ENCODE data around the gene DDX11.
"Not testable (repeated sequence)": the region's sequence is repeated elsewhere in the genome, so short reads cannot be mapped to it uniquely, and the experiment has no call there.

The DDX11 gene

DNA sequence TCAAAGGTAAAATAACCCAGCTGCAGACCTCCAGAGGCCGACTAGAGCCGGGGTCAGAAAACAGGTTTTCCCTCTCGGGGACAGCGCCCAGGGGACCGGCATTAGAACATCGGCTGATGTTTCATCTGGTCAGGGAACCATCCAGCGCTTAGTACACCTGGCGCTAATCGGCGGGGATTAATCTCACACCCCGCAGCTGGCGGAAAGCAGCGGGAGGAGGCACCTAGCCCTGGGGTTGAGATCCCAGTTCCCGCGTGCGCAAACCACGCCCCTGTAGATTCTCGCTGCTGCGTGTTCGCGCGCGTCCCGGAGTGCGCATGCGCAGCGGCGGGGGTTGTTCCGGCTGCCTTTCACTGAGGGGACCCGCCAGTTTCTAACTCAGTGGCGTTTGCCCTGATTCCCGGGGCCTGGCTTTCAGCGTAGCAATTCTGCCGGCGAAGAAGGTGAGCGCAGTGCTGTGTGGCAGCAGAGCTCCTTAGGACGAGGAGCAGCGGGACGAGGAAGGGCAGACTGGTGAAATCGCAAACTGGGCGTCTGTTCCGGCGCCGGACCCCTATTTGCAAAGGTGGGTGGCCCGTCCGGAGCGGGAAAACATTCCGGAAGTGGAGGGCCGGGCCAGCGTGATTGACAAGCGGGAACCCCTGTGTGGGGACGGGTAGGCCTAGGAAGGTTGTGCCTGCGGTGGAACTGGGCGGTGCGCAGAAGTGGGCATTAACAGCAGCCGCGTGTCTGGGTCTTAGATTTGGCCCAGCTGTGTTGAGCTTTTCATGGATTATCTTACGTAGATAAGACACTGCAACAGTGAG is at the start of gene DDX11:
TSS of gene DDX11 (plus strand) at position 334 of the 806 bp plus-strand sequence. CDS start 4,534 bp downstream, outside the sequence.
- DNase-seq: peak; percentile 92

DNA sequence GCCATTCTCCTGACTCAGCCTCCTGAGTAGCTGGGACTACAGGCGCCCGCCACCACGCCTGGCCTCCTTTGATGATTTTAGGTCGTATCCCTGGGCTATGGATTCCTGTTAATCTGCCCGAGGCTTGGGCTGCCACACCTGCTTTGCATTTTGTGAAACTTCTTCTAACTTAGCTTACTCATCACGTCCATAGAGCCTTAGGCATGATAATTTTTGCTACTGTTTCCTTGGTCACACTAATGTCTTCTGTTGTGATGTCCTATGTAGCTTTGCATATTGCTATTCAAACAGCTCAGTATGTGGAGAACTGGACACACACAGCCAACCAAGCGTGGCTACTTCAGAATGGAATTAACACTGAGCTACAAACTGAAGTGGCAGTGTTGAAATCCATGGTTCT is 47.5 kb upstream of the DDX11 start:
- DNase-seq: no peak

DNA sequence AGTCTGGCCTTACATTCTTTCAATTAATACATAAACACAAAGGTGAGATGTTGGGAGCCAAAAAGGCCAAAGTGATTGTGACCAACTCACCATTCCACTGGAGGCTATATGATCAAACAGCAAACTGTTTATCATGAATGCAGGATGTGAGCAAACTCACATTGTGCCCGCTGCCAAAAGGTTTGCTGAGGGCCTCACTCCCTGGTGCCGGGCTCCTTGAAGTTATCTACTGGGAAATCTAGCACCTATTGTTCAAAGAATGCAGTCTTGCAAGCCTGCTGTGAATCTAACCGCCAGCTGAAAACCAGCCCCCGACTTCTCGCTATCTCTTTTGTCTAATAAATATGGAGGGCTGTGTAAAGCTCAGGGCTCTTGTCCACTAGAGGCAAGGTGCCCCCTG is 46.7 kb upstream of the DDX11 start:
- DNase-seq: not testable (repeated sequence)

DNA sequence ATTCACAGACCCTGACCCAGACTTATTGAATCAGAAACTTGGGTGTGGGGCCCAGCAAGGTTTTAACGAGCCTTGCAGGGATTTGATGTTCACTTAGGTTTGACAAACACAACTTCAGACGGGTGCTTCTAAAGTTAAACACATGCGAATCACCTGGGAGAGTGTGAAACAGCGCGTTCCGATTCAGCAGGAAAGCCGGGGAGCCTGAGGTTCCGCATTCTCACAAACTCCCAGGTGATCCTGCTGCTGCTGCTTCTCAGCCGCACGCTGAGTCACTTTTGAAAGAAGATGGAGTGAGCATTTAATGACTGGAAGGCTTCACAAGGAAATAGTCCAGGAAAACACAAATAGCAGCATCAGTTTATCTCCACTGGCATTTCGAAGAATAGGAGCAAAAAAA is 44.2 kb upstream of the DDX11 start:
- no peak for DNase-seq

DNA sequence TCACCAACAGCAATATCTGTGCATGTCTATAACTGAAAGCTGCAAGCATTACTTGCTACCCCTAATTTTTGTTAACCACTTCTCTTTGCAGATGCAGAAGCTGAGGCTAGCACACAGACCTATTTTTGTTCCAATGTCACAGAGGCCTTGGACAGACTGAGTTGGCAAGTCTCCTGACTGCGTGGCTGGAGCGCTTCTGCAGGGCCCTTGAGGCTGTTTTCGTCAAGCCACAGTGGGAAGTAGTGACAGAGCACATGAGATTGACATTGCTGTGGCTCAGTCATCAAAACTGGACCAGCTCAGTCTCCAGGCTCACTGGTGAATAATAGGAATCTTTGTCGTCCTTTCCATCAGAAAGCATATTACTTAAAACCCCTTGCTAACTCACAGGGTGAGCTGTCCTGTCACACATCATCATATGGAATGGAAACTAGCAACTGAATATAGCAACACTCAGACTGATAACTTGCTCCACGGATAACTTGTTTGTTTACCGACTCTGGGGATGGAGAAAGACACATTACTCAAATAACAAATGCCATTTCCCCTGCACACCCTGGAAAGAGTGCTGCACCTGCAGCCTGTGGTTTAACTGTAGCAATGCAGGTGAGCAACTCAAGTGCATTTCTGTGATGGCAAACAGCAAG is 43.6 kb upstream of the DDX11 start:
- DNase-seq: no peak

DNA sequence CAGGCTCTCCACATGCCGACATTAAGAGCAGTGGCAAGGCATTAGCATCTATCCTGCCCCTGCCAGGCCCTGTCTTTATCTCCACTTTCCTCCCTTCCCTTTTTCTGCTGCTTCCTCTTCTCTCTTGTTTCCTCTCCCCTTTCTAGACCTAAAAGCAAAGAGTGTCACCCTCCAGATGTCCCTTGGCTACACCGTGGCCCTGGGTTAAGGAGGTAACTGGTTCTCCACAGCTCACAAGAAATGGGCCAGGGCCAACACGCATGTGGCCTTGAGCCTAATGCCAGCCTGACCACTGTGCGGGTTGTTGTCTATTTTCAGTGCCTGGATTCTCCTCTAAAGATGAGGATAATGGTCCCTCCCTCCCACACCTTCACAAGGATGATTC is 41.7 kb upstream of the DDX11 start:
- DNase-seq: no peak

DNA sequence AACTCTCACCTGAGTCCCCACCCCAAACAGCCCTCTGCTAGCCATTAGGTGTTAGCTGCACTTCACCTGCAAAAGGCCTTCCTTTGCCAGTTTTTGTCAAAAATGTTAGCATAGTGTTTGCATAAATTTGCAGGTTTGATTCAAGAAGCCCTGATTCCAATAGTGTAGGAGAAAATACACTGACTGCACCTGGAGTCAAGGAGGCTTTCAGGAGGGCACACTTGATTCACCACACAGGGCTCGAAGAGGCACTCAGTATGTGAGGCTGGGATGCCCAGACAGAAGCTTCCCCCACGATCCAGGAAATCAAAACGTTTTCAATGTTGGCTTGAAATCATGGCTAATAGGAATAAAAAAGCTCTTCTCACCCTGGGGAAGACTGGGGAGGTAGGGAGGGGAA is 40.5 kb upstream of the DDX11 start:
- DNase-seq: no peak

DNA sequence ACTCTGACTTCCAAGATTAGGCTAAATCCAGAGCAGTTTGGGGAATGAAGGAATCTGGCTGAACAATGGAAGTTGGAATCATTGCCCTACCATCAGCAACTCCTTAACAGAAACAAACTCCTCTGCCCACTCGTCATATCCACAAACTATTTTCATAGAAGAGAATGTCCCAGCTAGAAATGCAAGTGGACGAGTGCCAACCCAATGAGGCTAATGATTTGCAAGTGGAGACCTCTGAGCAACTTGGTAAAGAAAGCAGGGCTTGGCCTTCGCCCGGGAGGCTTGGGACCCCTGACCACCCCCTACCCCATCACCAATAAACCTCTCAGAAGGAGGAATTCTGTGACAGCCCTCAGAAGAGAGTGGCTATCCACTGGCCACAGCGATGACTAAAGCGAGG is 40.0 kb upstream of the DDX11 start:
- DNase-seq: no peak

DNA sequence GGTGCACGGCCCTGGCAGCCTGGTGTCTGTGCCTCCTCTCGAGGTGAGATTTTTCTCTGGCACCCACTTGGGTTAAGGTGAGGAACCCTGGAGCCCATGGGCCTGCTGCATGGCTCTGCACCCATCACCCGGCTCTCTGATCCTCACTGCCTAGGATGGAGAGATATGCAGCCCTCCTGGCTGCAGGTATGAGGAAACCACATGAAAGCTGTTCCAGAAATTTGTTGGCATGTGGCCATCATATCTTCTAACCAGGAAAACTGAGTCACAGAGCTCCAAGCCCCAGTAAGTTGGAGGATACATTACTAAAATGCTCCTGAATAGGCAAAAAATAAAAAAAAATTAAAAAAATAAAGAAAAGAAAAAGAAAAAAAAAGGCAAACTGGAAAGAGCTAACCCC is 39.3 kb upstream of the DDX11 start:
- DNase-seq: no peak

DNA sequence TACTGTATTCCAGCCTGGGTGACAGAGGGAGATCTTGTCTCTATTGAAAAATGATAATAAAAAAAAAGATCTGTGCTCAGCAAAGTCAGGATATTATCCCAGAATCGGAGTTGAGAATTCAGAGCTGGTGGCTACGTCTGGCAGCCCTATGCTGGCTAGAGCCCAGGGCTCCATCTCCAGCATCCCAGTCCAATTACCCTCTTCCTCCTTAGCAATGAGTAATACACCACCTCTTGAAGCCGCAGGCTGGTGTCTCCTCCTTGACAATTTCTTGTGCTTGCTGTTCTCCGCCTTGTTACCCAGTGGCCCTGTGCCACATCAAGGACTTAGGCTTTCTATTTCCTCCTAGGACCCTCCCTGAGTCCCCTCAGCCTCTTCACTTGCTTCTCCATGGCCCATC is 38.4 kb upstream of the DDX11 start:
- no peak for DNase-seq

DNA sequence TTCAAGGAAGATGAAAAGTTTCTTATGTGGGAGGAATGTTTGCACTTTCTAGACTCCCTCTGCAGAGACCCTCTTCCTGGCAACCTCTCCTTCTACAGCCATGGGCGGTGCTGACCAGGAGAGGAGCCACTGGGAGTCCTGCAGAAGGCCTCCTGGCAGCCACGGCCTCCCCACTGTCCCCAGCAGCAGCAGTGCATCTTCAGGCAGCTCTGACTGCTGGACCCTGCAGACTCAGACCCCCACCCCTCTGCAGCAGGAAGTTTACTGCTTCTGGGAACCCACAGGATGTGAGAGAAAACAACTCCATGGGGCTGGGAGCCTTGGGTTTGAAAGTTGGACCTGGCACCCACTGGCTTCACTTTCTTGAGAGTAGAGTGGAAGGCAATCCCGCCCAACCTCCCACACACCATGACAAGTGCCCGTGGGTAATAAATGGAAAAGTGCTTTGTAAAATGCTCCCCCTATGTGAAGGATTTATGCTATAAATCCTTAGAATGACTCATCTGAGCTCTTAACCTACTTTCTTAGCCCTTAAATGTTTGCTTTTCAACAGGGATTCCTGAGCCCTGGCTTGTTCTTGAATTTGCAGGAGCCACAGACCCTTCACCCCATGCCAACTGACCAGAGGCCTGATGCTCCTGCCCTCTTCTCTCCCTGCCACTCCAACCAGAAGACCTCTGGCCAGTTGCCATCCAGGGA is 37.5 kb upstream of the DDX11 start:
- no peak for DNase-seq

DNA sequence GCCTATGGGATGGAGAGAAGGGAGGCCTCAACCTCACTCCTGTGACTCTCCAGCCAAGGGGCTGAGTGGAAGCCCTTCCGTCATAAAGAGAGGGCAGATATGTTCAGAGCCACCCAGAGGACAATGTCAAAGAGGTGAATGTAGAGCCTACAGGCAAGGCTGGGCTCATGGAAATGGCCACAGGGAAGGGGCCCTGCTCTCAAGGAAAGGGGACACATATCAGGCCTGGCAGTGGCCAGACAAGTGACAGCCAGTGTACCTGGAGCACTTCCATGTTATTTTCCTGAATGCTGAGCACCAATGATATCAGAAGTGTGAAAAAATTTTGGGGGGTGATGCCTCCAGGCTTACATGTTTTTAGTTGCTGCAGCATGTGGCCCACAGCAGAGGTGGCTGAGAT is 36.6 kb upstream of the DDX11 start:
- no peak for DNase-seq

DNA sequence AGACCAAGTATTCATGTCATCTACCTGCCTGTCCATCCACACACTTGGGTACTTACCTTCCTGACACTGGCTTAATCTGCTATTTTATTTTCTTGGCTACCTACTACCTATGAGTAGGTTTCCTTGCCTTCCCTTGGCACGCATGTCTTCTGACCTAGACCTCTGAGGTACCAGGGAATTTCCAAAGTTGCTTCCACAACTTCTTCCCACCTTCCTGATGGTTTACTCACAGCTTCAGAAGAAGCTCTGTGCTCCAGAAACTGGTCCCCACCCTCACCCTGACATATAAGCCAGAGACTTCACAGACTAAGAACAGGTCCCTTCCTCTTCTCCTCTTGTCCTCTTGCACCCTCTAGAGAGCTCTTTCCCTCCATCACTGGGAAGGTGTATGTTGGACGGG is 35.7 kb upstream of the DDX11 start:
- no peak for DNase-seq

DNA sequence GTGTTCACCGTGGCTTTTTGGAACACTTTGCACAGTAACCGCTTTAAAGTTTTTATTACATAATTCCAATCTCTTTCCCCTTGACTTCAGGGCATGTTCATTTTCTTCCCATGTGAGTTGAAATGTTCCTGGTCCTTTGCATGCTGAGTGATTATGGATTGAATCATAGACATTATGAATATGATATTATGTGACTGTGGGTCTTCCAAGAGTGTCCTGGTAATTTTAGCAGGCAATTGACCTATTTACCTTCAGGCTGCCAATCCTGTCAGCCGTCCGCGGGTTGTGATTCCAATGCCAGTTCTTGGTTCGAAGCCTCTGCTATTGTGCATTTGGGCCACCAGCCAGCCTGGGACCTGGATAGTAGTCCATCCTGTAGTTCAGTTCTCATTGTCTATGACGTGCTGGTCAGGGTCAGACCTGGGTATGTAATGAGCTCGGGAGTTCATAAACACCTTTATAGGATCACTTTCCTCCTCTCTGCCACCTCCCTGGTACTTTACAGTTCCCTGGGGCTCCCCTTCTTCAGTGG is 32.6 kb upstream of the DDX11 start:
- DNase-seq: no peak

DNA sequence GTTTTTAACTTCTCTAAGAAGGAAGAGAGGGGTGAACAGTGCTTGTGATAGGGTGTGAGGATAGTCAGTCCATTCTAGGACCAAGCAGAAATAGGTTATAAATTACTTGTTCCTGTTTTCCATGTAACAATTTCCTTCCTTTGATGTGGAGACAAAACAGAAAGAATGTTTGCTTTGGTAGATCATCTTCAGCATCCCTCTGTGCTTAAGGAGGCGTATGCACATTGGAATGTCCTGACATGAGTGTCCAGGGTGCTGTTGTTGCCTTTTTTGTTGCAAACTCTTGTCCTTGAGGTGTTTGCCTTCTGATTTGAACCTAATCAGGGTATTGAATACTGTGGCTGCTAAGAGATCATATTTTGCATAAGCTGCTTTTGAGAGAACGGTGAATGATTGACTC is 23.5 kb upstream of the DDX11 start:
- DNase-seq: not testable (repeated sequence)

DNA sequence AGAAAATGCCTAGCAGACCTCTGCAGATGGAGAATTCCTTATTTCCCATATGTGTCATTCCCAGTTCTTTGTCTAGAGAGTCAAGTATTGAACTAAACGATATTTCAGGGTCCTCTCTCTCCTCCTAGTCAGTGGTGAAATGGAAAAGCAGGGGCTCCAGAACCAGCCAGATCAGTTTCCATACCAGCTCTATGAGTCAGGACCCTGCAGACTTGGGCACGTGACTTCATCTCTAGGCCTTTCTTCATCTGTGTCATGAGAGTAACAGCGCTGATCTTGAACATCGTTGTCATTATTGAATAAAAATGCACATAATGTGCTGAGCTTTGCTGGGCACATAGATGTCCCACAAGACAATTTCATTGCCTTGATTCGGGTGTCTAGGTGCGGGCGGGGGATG is 23.1 kb upstream of the DDX11 start:
- not testable (repeated sequence) for DNase-seq

DNA sequence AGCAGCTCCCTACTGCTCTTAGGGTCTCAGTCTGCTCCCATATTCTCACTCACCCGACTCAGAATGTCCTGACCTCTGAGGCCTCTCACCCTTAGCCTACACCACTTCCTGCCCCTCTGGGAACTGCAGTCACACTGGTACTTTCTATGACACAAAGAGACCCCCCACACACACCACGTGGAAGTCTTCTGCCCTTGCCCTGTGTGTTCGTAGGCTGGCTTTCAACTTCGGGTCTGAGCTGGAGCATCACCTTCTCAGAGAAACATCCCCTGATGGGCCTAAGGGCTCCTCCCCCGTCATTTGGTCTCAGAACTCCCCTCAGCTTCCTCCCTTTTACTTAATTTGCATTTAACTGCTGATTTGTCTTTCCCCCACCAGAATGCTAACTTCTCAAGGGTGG is 22.0 kb upstream of the DDX11 start:
- DNase-seq: not testable (repeated sequence)

DNA sequence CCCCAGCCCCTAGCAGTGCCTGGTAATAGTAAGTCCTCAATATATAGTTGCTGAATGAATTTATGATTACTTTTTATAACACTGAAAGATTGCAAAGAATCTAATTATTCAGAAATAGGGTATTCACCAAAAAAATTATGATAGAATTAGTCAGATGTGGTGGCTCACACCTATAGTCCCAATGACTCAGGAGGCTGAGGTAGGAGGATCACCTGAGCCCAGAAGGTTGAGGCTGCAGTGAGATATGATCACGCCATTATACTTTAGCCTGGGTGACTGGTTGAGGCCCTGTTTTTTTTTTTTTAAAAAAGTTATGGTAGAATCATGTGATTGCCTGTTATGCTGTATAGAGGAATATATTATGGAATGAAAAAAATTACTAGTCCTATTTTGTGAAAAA is 21.5 kb upstream of the DDX11 start:
- DNase-seq: not testable (repeated sequence)

DNA sequence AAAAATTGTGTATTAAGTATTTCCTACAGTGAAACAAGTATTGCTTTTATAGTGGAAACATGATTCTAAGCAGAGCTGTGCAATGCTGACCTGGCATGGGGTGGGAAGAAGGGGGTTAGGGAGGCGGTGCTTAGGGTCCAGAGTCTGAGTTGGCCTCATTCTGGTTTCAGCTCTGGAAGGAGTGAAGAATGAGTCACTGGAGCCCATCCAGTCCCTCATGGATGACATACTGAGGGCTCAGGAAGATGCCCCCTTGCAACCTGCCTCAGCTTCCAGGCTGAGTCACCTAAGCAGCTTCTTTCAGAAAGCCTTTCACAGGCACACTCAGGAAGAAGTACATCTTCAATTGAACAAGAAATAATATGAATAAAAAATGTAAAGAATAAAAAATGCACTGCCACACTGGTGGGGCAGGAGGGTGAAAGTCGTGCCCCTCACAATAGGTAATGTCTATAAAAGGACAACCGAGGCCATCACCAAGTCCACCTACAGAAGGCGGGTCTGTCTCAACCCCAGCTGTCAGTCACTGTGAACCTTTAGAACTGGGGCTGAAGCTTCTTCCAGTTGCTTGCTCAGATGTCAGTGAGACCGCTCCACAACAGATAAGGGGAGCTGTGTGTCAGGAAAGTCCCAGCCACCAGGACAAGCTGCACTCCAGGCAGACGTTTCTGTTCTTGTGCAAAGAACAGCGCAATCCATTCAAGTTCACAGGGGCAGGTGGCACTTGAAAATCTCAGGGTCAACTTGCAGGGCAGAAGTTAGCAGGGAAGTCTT is 20.8 kb upstream of the DDX11 start:
- DNase-seq: not testable (repeated sequence)

DNA sequence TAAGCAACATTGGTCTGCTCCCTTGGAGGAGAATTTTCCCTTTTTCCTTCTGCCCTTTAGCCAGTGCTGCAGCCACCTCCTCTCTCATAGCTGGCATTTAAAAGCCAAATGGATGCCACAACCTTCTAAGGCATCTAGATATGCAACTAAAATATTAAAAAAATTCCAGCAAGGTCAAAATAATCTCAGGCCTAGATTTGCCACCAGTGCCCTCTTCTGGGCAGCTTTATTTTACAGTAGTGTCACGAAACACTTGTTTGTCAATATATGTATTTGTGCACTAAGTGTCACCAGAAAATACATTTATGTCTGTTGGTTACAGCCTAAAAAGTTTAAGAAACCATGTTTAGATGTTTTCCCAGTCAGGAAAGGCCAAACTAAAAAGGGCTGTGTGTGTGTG is 19.7 kb upstream of the DDX11 start:
- DNase-seq: not testable (repeated sequence)

DNA sequence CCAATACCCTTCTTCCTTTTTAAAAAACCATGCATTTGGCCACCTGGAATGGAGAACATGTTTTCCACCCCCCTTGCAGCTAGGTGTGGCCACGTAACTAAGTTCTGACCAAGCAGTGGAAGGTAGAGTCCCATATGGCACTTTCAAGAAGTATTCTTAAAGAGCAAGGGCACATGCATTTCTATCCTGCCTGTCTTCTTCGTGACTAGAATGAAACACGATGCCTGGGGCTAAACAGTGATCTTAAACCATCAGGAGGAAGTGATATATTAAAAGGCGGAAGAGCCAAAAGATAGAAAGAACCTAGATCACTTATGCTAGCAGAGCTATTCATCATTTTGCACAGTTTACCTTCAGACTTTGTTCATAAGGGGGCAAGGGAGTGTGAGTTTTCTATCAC is 16.0 kb upstream of the DDX11 start:
- DNase-seq: no peak

DNA sequence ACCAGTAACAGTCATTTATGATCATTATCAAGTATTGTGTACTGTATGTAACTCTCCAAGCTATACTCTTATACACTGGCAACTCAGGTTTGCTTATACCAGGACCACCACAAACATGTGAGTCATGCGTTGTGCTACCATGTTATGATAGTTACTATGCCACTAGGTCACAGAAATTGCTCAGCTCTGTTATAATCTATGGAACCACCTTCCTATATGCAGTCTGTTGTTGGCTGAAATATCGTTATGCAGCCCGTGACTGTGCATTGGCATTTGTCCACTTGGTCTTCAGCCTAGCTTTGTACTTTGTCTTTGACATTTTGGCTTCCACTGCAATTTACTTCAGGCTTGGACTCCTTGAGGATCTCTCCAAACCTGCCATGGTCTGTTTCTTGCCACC is 7.5 kb upstream of the DDX11 start:
- DNase-seq: not testable (repeated sequence)

DNA sequence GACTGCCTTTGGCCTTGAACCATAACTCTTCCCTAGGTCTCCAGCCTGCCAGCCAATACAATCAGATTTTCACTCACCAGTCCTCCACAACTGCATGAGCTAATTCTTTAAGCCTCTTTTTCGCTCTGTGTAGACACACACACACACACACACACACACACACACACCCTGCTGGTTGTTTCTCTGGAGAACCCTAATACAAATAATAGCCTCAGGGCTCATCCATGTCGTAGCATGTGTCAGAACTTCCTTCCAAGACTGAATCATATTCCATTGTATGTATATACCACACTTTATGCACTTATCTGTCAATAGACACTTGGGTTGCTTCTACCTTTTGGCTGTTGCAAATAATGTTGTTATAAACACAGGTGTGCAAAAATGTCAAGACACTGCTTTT is 6.0 kb upstream of the DDX11 start:
- DNase-seq: not testable (repeated sequence)
